GM12872 (cell line): Measurements from ENCODE around the gene TP63.

ENCODE experiments used
- TF ChIP-seq, protein P1 (sequence below): IDR thresholded peaks from 3 replicates; pipeline ENCODE4 v1.5.1; 2011; ENCODE audit warnings: low read depth, mild to moderate bottlenecking, low read length, moderate library complexity; ENCODE audit not compliant: insufficient read depth

The TP63 gene

DNA sequence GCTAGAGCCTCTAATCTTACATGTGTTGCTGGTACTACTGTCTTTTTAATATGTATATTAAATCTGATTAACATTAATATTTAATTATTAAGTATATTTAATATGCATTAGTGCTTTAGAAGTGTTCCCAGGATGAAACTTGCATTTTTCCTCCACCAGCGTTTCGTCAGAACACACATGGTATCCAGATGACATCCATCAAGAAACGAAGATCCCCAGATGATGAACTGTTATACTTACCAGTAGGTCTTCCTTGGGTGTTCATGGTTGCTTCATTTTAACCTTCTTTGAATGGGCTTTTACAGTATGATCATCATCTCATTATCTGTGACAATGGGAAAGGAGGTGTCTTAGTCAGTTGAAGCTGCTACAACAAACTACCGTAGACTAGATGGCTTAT is 238.0 kb downstream of the TP63 start:
- TF ChIP-seq, protein P1, sequence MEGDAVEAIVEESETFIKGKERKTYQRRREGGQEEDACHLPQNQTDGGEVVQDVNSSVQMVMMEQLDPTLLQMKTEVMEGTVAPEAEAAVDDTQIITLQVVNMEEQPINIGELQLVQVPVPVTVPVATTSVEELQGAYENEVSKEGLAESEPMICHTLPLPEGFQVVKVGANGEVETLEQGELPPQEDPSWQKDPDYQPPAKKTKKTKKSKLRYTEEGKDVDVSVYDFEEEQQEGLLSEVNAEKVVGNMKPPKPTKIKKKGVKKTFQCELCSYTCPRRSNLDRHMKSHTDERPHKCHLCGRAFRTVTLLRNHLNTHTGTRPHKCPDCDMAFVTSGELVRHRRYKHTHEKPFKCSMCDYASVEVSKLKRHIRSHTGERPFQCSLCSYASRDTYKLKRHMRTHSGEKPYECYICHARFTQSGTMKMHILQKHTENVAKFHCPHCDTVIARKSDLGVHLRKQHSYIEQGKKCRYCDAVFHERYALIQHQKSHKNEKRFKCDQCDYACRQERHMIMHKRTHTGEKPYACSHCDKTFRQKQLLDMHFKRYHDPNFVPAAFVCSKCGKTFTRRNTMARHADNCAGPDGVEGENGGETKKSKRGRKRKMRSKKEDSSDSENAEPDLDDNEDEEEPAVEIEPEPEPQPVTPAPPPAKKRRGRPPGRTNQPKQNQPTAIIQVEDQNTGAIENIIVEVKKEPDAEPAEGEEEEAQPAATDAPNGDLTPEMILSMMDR = no peak

DNA sequence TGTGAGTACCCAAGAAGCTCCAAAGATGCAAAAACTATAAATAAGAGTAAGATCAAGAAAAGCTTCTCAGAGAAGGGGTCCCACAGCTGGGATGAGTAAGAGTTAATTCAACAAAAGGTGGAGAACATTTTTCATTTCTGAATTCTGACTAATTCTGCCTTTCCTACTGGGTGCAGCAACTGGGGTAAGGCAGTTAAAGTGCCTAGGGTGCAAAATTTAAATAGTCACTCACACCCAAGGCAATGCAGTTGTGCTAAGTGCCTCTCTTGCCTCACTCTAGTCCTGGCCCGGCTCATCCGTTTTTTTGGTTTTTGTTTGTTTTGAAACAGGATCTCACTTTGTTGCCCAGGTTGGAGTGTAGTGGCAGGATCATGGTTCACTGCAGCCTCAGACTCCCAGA is 240.2 kb downstream of the TP63 start:
- TF ChIP-seq, protein P1 = no peak

DNA sequence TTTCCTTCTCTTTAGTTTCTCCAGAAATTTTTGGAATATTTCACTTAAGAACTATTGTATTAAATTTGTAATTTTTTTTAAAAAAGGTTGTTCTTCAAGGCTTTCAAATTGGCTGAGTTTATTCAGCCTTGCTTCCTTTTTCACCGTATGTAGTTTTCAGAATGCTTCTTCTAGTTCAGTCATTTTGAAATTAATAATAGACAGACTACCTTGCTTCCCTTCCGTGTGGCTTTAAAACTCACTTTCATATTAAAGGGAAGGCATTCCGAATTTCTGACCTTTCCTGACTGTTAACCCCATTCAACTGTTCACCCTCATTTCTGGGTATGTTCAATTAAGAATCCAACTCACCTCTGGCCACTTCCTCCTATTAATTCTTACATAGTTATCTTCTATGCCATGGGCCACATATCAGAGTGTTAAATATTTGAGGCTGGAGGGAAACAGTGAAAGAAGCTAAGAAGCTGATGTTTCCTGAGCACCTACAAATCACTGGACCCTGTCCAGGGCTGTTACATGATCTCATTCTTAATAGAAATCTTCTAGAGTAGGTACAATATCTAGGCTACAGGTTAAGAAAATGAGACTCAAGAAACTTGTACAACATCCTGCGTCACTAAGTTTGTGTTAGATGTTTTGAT is 252.0 kb downstream of the TP63 start:
- TF ChIP-seq, protein P1 = no peak

DNA sequence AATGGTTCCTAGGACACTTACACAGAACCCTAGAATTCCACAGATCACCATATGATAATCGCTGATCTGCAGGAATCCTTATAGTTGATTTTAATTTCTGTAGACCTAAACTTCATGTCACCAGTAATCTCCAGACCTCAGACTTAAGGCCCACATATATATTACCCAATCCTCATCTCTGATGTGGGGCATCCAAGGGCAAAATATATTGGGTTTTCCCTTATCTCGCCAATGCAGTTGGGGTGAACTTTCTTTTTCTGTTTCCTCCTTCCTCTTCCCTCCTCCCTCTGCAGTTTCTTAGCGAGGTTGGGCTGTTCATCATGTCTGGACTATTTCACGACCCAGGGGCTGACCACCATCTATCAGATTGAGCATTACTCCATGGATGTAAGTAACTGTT is 259.3 kb downstream of the TP63 start:
- TF ChIP-seq, protein P1 = no peak

DNA sequence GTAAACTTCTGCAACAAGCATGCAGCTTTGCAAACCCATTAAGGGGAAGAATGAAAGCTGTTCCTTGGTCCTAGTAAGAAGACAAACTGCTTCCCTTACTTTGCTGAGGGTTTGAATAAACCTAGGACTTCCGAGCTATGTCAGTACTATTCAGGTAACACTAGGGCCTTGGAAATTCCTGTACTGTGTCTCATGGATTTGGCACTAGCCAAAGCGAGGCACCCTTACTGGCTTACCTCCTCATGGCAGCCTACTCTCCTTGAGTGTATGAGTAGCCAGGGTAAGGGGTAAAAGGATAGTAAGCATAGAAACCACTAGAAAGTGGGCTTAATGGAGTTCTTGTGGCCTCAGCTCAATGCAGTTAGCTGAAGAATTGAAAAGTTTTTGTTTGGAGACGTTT is 265.3 kb downstream of the TP63 start:
- TF ChIP-seq, protein P1 = no peak

DNA sequence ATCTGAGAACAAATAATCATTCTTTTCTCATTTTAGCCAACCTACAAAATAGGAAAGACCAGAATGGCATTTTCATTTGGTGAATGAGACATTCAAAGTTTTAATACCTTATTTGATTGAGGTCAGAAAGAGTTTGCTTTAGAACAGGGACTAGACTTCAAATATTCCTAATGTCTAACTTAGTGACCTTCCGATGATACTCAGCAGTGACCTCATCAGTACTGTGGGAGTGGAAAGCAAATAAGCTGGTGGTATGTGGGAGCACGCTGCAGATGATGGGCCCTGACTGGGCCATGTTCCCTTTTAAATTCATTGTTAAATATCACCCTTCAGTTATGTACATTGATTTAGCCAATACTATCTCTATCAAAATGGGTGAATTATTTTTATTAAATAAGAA is 266.2 kb downstream of the TP63 start:
- TF ChIP-seq, protein P1 = no peak

DNA sequence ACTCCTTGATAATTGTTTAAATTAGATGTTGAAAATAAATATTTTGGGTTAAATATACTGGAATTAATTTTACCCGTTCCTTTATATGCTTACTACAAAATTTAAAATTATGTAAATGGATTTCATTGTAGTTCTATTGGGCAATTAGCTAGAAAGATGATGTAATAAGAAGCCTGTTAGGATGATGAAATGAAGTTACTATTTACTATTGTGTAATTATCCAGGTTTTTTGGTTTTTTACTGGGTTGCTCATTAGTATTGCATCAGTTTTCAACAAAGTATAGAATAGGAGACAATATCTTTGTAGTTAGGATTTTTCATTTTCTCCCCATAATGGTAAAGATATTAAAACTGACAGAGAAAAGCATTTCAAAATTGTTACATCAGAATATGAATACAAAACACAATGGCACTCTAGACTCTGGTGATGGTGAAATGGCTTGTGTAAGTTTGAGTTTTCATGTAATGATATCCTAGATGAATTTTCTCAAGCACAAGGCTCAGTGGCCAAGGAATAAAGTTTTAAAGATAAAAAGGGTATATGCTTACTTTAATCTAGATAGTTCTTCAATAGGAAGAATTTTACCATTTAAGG is 267.5 kb downstream of the TP63 start:
- TF ChIP-seq, protein P1 = no peak
